GM18951 (cell line): ENCODE measurements around the gene CCL18.
"Not testable (repeated sequence)": the region's sequence is repeated elsewhere in the genome, so short reads cannot be mapped to it uniquely, and the experiment has no call there.

Experiments
- POLR2A ChIP-seq: IDR thresholded peaks from 4 replicates; pipeline ENCODE4 v1.6.1; 2011; ENCODE audit warnings: mild to moderate bottlenecking; ENCODE audit not compliant: insufficient read length, insufficient read depth; ENCODE audit errors: extremely low read depth
- in situ Hi-C: fragments of 300-500 bp; cut with MboI; formaldehyde crosslinking; loops from one replicate; pipeline ENCODE4 v1.12.0; 2022; ENCODE audit warnings: low sequenced_read_pairs, mixed read lengths, inconsistent platforms; ENCODE audit not compliant: unreplicated experiment

CCL18 gene

GRCh38 chr17:36063786-36064541 lies at the start of gene CCL18:
Gene CCL18 (plus strand): TSS chr17:36064272. CDS start chr17:36064343, 71 bp downstream.
- in situ Hi-C loops: no loop called here
- TF ChIP-seq POLR2A: no peak

GRCh38 chr17:36014946-36015345 lies 49.1 kb upstream of the CCL18 start:
- in situ Hi-C loops: no loop called here
- no peak for TF ChIP-seq POLR2A

- in situ Hi-C loops: not testable (repeated sequence)
These were observed 48.2 kb upstream of the CCL18 start for GRCh38 chr17:36015895-36016294.

GRCh38 chr17:36016555-36016954 lies 47.5 kb upstream of the CCL18 start:
- in situ Hi-C loops: no loop called here
- TF ChIP-seq POLR2A: no peak

- in situ Hi-C loops: no loop called here
- TF ChIP-seq POLR2A: no peak
These were observed 46.3 kb upstream of the CCL18 start, which contains the start of gene CCL23 for GRCh38 chr17:36017799-36018198. Gene CCL23 (minus strand): TSS chr17:36017972. CDS start chr17:36017897, 75 bp downstream.

GRCh38 chr17:36019423-36019822 lies 44.6 kb upstream of the CCL18 start:
- in situ Hi-C loops: no loop called here
- TF ChIP-seq POLR2A: no peak

GRCh38 chr17:36024106-36024869 lies 39.8 kb upstream of the CCL18 start:
- no peak for TF ChIP-seq POLR2A
- in situ Hi-C loops: no loop called here

- TF ChIP-seq POLR2A: no peak
- in situ Hi-C loops: no loop called here
These were observed 36.3 kb upstream of the CCL18 start for GRCh38 chr17:36027761-36028160.

- no peak for TF ChIP-seq POLR2A
- in situ Hi-C loops: no loop called here
These were observed 33.1 kb upstream of the CCL18 start for GRCh38 chr17:36030956-36031355.

GRCh38 chr17:36034127-36034526 lies 29.9 kb upstream of the CCL18 start:
- in situ Hi-C loops: no loop called here
- no peak for TF ChIP-seq POLR2A

- no peak for TF ChIP-seq POLR2A
- in situ Hi-C loops: no loop called here
These were observed 27.8 kb upstream of the CCL18 start for GRCh38 chr17:36036235-36036634.

- in situ Hi-C loops: no loop called here
- TF ChIP-seq POLR2A: no peak
These were observed 16.0 kb upstream of the CCL18 start for GRCh38 chr17:36048066-36048465.

- in situ Hi-C loops: no loop called here
These were observed 14.4 kb upstream of the CCL18 start for GRCh38 chr17:36049643-36050042.

GRCh38 chr17:36055171-36055570 lies 8.9 kb upstream of the CCL18 start:
- TF ChIP-seq POLR2A: no peak
- in situ Hi-C loops: no loop called here

More at GRCh38 chr17:36049643-36050042, 14.4 kb upstream of the CCL18 start:
- TF ChIP-seq POLR2A: no peak

- TF ChIP-seq POLR2A: no peak
- in situ Hi-C loops: no loop called here
These were observed 8.1 kb upstream of the CCL18 start for GRCh38 chr17:36055921-36056520.
